Stomach (tissue), 9 donors: ENCODE results near the gene PCP2. TPM values are rescaled to one million over a fixed set of nuclear protein-coding genes. Genes with fewer than 3 reads are reported as not detected.

Source experiments
- DNase-seq, 2 donors: peaks; one replicate each; pipeline versions ENCODE4 v3.0.0 to v3.0.0-alpha.2; 2013 to 2019
- H3K27ac ChIP-seq, 5 donors: fragments of 200-600 bp in 4 of 5; sonication (generic) in 4 of 5; one replicate each; pipeline ENCODE4 v1.5.1; 2013 to 2019; ENCODE audit warnings: mild to moderate bottlenecking in 1 of 5, moderate library complexity in 1 of 5
- H3K27me3 ChIP-seq, 3 donors: fragments of 200-600 bp; sonication (generic); one replicate each; pipeline ENCODE4 v1.5.1; 2017 to 2019; ENCODE audit warnings: mixed run types in 1 of 3
- H3K36me3 ChIP-seq, 4 donors: fragments of 200-600 bp; sonication (generic); 1 replicate in 3 of 4; 2 replicates in 1 of 4; pipeline ENCODE4 v1.5.1; 2016 to 2019
- H3K4me1 ChIP-seq, 4 donors: fragments of 200-600 bp; sonication (generic); one replicate each; pipeline ENCODE4 v1.5.1; 2016 to 2019
- H3K4me3 ChIP-seq, 4 donors: fragments of 200-600 bp; sonication (generic) in 3 of 4; one replicate each; pipeline ENCODE4 v1.5.1; 2016 to 2019; ENCODE audit warnings: mild to moderate bottlenecking in 1 of 4
- H3K9me3 ChIP-seq, 4 donors: fragments of 200-600 bp; sonication (generic); one replicate each; pipeline ENCODE4 v1.5.1; 2016 to 2019
- EP300 ChIP-seq: sonication (generic); formaldehyde crosslinking; IDR thresholded peaks from one replicate; pipeline ENCODE4 v1.6.1; 2017; ENCODE audit warnings: antibody characterized with exemption
- POLR2A ChIP-seq, 4 donors: fragments of 450-650 bp; IDR thresholded peaks; one replicate each; pipeline ENCODE4 v1.6.1; 2016; ENCODE audit warnings: antibody characterized with exemption in 4 of 4, control low read depth in 2 of 4, mild to moderate bottlenecking in 1 of 4, moderate library complexity in 1 of 4
- POLR2AphosphoS5 ChIP-seq, 3 donors: sonication (generic); formaldehyde crosslinking; IDR thresholded peaks; one replicate each; pipeline ENCODE4 v1.6.1; 2016; ENCODE audit warnings: antibody characterized with exemption in 3 of 3
- WGBS, 5 donors: extraction: QIAGEN DNeasy Blood & Tissue Kit in 3 of 5; methylation state at CpG; one replicate each; pipeline versions ENCODE4 v1.1.5 to v1.1.7; 2013 to 2018; 5-methylcytosine and 5-hydroxymethylcytosine counted together
- intact Hi-C: fragments of 100-400 bp; cut with DNase I; formaldehyde crosslinking; loops from one replicate; pipeline ENCODE4 v1.15.1; 2023; ENCODE audit warnings: low total_unique reads
- polyA plus RNA-seq, 3 donors: library from polyadenylated mRNA; stranded (reverse); fragments of 200-250 nt; gene quantifications; one replicate each; pipeline ENCODE4 v1.2.3, GENCODE V29; 2013
- total RNA-seq, 5 donors: library from RNA; depleted of rRNA; stranded (reverse); fragments of >200 nt; gene quantifications; one replicate each; pipeline versions ENCODE4 v1.1.0 to v1.2.3, GENCODE V29; 2014 to 2016
- TF ChIP-seq, protein P1 (sequence below), 7 experiments: fragments of 450-650 bp in 4 of 7; fragments of 200-600 bp in 3 of 7; sonication (generic) in 3 of 7; IDR thresholded peaks; one replicate each; pipeline ENCODE4 v1.5.1; 2016 to 2019; ENCODE audit warnings: antibody characterized with exemption in 7 of 7, control low read depth in 2 of 7, mild to moderate bottlenecking in 1 of 7
- donor health status: healthy with polysubstance abuse.
- donor health status: Bipolar disorder and iron deficiency.
- donor health status: healthy.

Gene PCP2
- total and polyA plus RNA-seq, 8 donors = 2.7 to 9.3 (median 4.0) TPM; not detected in 4

DNA sequence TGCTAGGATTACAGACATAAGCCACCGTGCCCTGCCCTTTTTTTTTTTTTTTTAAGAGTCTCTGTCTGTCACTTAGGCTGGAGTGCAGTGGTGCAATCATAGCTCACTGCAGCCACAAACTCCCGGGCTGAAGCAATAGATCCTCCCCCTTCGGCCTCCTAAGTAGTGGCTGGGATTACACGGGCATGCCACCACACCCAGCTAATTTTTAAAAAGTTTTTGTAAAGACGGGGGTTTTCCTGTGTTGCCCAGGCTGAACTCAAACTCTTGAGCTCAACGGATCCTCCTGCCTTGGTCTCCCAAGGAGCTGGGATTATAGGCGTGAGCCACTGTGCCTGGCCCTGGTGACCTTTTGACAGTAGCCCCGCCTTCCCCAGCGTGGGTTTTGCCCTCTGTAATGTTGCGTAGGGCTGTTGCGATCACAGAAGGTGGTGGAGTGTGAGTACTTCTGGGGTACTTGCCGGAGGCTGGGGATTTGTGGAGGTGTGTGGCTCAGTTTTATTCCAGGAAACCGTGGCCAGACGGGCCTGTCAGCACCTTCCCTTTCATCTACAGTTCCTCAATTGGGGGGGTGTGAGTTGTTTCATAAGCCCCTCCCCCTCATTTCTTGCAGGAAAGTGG lies 23.7 kb upstream of the PCP2 start:
- 36 to 46% (median 46%) methylated on average over 14 of the region's 14 CpGs for WGBS, 5 donors
- no peak for TF ChIP-seq EP300
- TF ChIP-seq POLR2A (IDR thresholded peaks at IDR 0.05) = no peak
- no peak for TF ChIP-seq POLR2AphosphoS5 (IDR thresholded peaks at IDR 0.05)
- TF ChIP-seq, protein P1, sequence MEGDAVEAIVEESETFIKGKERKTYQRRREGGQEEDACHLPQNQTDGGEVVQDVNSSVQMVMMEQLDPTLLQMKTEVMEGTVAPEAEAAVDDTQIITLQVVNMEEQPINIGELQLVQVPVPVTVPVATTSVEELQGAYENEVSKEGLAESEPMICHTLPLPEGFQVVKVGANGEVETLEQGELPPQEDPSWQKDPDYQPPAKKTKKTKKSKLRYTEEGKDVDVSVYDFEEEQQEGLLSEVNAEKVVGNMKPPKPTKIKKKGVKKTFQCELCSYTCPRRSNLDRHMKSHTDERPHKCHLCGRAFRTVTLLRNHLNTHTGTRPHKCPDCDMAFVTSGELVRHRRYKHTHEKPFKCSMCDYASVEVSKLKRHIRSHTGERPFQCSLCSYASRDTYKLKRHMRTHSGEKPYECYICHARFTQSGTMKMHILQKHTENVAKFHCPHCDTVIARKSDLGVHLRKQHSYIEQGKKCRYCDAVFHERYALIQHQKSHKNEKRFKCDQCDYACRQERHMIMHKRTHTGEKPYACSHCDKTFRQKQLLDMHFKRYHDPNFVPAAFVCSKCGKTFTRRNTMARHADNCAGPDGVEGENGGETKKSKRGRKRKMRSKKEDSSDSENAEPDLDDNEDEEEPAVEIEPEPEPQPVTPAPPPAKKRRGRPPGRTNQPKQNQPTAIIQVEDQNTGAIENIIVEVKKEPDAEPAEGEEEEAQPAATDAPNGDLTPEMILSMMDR (IDR thresholded peaks at IDR 0.05) = no peak
- Histone ChIP-seq H3K4me3 (no peak overlapping the region), H3K9me3 (no peaks in the 10 kb centered on the region), H3K4me1 (peaks cover 0 to 15% (median 8%) of the 10 kb centered on the region in 4 donors), H3K27ac (peak overlapping the region in 2 of 5 donors; percentile 57 to 72), H3K36me3 (no peaks in the 10 kb centered on the region), H3K27me3 (peaks cover 0 to 18% (median 0%) of the 10 kb centered on the region in 3 donors)
- intact Hi-C loops = no loop called here
- DNase-seq = no peak

DNA sequence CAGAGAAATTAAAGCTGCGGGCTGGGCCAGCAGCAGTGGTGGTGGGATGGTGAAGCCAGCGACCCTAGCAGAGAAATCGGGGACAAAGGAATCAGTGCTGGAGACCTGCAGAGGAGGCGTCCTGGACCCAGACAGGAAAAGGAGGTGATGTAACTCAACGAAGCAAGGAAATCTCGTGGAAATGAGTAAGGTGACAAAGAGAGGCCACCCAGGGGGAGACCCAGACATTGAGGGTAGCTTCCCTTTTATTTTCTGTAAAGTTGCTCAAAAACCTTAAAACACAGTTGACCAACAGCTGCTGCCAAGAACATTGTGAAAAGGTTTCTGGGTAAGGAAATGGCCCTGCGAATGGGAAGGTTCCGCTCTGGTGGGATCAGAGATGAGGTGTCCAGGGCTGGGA lies 22.1 kb upstream of the PCP2 start:
- Histone ChIP-seq H3K27ac (peak overlapping the region in 2 of 5 donors; percentile 35 to 72), H3K9me3 (no peaks in the 10 kb centered on the region), H3K27me3 (peaks cover 0 to 23% (median 0%) of the 10 kb centered on the region in 3 donors), H3K36me3 (no peaks in the 10 kb centered on the region), H3K4me3 (no peak overlapping the region), H3K4me1 (peaks cover 0 to 24% (median 14%) of the 10 kb centered on the region in 4 donors)
- WGBS, 5 donors = 60 to 82% (median 75%) methylated on average over 8 of the region's 8 CpGs
- intact Hi-C loops = no loop called here
- no peak for DNase-seq
- TF ChIP-seq POLR2A (IDR thresholded peaks at IDR 0.05) (no peak), EP300 (no peak), POLR2AphosphoS5 (IDR thresholded peaks at IDR 0.05) (no peak)
- TF ChIP-seq, protein P1 (IDR thresholded peaks at IDR 0.05) = no peak

DNA sequence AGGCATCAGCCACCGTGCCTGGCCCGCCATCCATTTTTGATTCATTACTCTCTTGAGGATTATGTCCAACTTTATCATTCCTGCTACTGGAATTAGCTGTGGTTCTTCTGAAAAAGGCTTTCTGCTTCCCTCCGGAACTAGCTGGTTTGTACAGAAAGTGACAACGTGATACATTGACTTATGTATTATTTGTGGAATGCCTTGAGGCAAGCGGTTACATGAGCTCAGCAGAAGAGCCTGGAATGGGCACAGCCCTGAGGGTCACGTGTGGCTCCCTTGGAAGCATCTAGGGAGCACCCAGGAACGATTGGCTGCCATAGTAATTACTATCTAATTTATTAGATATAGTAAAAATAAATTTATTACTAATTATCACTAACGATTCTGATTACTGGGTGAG lies 20.9 kb upstream of the PCP2 start:
- intact Hi-C loops = loop anchor here (5.0 kb wide), 1 partner anchor 148 kb away; no protein-coding TSS in a partner anchor
- Histone ChIP-seq H3K9me3 (no peaks in the 10 kb centered on the region), H3K4me1 (peaks cover 0 to 24% (median 14%) of the 10 kb centered on the region in 4 donors), H3K36me3 (no peaks in the 10 kb centered on the region), H3K27me3 (peaks cover 0 to 16% (median 0%) of the 10 kb centered on the region in 3 donors), H3K4me3 (no peak overlapping the region), H3K27ac (peak overlapping the region in 1 of 5 donors; percentile 35)
- DNase-seq = no peak
- WGBS, 5 donors = 49 to 63% (median 57%) methylated on average over 8 of the region's 8 CpGs
- TF ChIP-seq, protein P1 (IDR thresholded peaks at IDR 0.05) = no peak
- TF ChIP-seq EP300 = no peak
- TF ChIP-seq POLR2A (IDR thresholded peaks at IDR 0.05) = no peak
- no peak for TF ChIP-seq POLR2AphosphoS5 (IDR thresholded peaks at IDR 0.05)

DNA sequence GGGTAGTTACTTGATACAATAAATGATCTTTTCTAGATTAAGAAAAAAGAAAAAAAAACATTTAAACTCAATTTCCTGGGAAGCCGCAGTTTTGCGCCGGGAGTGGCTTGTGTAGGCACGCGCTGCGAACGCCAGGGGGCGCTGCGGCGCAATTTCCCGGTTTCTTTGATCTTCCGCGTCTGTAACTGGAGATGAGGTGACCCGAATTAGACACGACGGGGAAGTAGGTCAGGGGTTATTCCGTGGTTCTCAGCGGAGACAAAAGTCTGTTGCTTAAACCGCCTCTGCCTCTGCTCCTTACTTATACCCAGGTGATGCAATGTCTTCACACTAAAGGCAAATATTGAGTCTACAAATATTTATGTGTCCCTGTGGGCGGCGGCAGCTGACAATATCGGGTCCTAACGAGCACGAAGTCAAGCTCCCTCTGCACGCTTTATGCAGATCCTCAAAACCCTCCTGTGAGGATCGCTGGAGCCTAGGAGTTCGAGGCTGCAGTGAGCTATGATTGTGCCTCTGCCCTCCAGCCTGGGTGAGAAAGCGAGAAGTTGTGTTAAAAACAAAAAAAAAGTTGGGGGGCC lies 18.6 kb upstream of the PCP2 start:
- H3K4me1 ChIP-seq = peaks cover 0 to 17% (median 14%) of the 10 kb centered on the region in 4 donors
- H3K36me3 ChIP-seq = peaks cover 0 to 8% (median 6%) of the 10 kb centered on the region in 4 donors
- peak overlapping the region in 2 of 4 donors; percentile 13 to 29 for H3K4me3 ChIP-seq
- H3K27me3 ChIP-seq = peaks cover 0 to 13% (median 0%) of the 10 kb centered on the region in 3 donors
- intact Hi-C loops = loop anchor here (5.0 kb wide), 1 partner anchor 150 kb away; no protein-coding TSS in a partner anchor
- no peaks in the 10 kb centered on the region for H3K9me3 ChIP-seq
- TF ChIP-seq, protein P1 (IDR thresholded peaks at IDR 0.05) = peak in 6 of 7 experiments; percentile 63 to 99 (median 98)
- no peak for TF ChIP-seq POLR2A (IDR thresholded peaks at IDR 0.05)
- peak in 2 of 3 donors; percentile 38 to 47 for TF ChIP-seq POLR2AphosphoS5 (IDR thresholded peaks at IDR 0.05)
- 4 to 5% (median 4%) methylated on average over 28 of the region's 28 CpGs for WGBS, 5 donors
- peak overlapping the region in 4 of 5 donors; percentile 11 to 78 (median 47) for H3K27ac ChIP-seq
- peak; percentile 91 to 93 for DNase-seq
